CD4-positive, CD25-positive, alpha-beta regulatory T cell (primary cell): ENCODE results near the gene MEI1. TPM values are rescaled to one million over a fixed set of nuclear protein-coding genes. Genes with fewer than 3 reads are reported as not detected.
A peak's percentile ranks its signal among the peaks of the same experiment; 100 is the strongest.

Source experiments
- ATAC-seq, 2 donors: fragments of 150-1000 bp; cut with Tn5 transposase; one replicate each; pipeline ENCODE4 v1.10.0; 2021; ENCODE audit warnings: low read depth in 2 of 2, moderate number of reproducible peaks in 2 of 2, moderate library complexity in 1 of 2
- DNase-seq, 3 donors: peaks; one replicate each; pipeline versions ENCODE4 v3.0.0 to v3.0.0-alpha.2; 2012 to 2022; ENCODE audit warnings: mixed read lengths in 1 of 3
- H3K27ac ChIP-seq: one replicate; pipeline ENCODE4 v1.7.0; 2013; ENCODE audit warnings: mild to moderate bottlenecking, low read length; ENCODE audit not compliant: insufficient read depth, poor library complexity, severe bottlenecking
- H3K27me3 ChIP-seq: one replicate; pipeline ENCODE4 v1.7.0; 2013; ENCODE audit warnings: low read length; ENCODE audit not compliant: control insufficient read depth, insufficient read depth
- H3K36me3 ChIP-seq: one replicate; pipeline ENCODE4 v1.7.0; 2013; ENCODE audit warnings: mild to moderate bottlenecking, low read length, moderate library complexity; ENCODE audit not compliant: control insufficient read depth, insufficient read depth
- H3K4me1 ChIP-seq: 2 replicates; pipeline ENCODE4 v1.7.0; 2013; ENCODE audit warnings: mild to moderate bottlenecking, low read length; ENCODE audit not compliant: insufficient read depth, control insufficient read depth, poor library complexity, severe bottlenecking
- H3K4me3 ChIP-seq: one replicate; pipeline ENCODE4 v1.7.0; 2013; ENCODE audit warnings: low read depth, mild to moderate bottlenecking, low read length, moderate library complexity
- H3K9me3 ChIP-seq, 2 experiments: 1 replicate in 1 of 2; 2 replicates in 1 of 2; pipeline ENCODE4 v1.7.0; 2013; ENCODE audit warnings: low read length in 2 of 2, mild to moderate bottlenecking in 1 of 2, moderate library complexity in 1 of 2; ENCODE audit not compliant: control insufficient read depth in 2 of 2
- H3K27ac Mint-ChIP-seq, 3 donors: one replicate each; pipeline ENCODE4 v1.8.0; 2020 to 2022; ENCODE audit warnings: mild to moderate bottlenecking in 3 of 3, mixed read lengths in 3 of 3, moderate library complexity in 2 of 3
- H3K27me3 Mint-ChIP-seq: one replicate; pipeline ENCODE4 v1.8.0; 2022; ENCODE audit warnings: mild to moderate bottlenecking, mixed read lengths
- H3K36me3 Mint-ChIP-seq: one replicate; pipeline ENCODE4 v1.8.0; 2020; ENCODE audit warnings: mixed read lengths
- H3K4me1 Mint-ChIP-seq, 4 donors: one replicate each; pipeline ENCODE4 v1.8.0; 2020 to 2022; ENCODE audit warnings: mixed read lengths in 4 of 4, mild to moderate bottlenecking in 1 of 4
- H3K4me3 Mint-ChIP-seq, 4 donors: one replicate each; pipeline ENCODE4 v1.8.0; 2020 to 2022; ENCODE audit warnings: mild to moderate bottlenecking in 4 of 4, mixed read lengths in 4 of 4, moderate library complexity in 3 of 4
- H3K9me3 Mint-ChIP-seq, 7 donors: one replicate each; pipeline ENCODE4 v1.8.0; 2020 to 2022; ENCODE audit warnings: mixed read lengths in 7 of 7, mild to moderate bottlenecking in 3 of 7, moderate library complexity in 2 of 7
- polyA plus RNA-seq, 4 donors: library from polyadenylated mRNA; unstranded; fragments of 300-500 nt; fragmentation: Illumina TruSeq; gene quantifications; one replicate each; pipeline ENCODE4 v1.2.3, GENCODE V29; 2021
- total RNA-seq: library from RNA; stranded (reverse); gene quantifications from one replicate; pipeline ENCODE4 v1.2.3, GENCODE V29; 2022

Gene MEI1
- total and polyA plus RNA-seq, 5 donors from 2014 or later = 106 to 288 (median 223) TPM

DNA sequence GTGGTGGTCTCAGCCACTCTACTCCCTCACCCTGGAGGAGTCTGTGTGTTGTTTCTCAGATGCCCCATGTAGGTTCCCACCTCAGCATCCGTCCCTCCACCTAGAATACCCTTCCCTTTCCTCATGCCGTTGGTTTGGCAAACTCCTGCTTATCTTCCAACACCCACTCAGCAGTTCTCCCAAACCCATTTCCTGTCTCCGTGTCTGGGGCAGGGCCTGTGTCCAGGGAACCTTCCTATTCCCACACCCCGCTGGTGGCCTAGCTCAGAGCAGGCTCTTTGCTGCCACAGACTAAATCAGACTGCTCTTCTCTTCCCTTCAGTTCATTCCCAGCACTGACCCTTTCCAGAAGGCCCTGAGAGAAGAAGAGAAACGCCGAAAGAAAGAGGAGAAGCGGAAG is 126.1 kb downstream of the MEI1 start:
- Mint-ChIP-seq H3K9me3 (no peaks in the 10 kb centered on the region), H3K27ac (peak overlapping the region in 1 of 3 donors; percentile 88), H3K4me1 (peaks cover 6 to 15% (median 14%) of the 10 kb centered on the region in 4 donors), H3K36me3 (peaks cover 19% of the 10 kb centered on the region), H3K27me3 (no peaks in the 10 kb centered on the region), H3K4me3 (peak overlapping the region in 1 of 4 donors; percentile 2)
- H3K9me3 ChIP-seq = no peaks in the 10 kb centered on the region
- DNase-seq = no peak
- ATAC-seq = no peak
- no peak overlapping the region for H3K27ac ChIP-seq
- H3K27me3 ChIP-seq = no peaks in the 10 kb centered on the region
- H3K4me1 ChIP-seq = peaks cover 3% of the 10 kb centered on the region
- peaks cover 10% of the 10 kb centered on the region for H3K36me3 ChIP-seq
- no peak overlapping the region for H3K4me3 ChIP-seq

DNA sequence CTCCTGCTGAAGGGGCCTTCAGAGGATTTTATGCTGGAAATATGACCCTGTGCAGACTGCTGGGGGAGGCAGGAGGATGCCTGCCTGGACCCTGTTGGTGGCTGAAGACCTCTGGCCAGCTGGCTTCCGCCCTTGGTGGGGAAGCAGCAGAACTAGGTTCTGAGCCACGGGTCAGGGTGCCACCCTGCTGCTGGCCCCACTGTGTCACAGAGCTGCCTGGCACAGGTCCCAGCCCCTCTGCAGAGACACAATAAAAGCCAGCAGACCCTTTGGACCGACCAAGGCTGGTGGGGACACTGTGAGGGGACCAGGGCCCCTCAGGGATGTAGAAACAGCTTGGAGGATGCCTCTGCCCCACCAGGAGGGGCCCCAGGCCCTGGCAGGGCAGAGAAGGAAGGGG is 126.7 kb downstream of the MEI1 start:
- Histone ChIP-seq H3K9me3 (no peaks in the 10 kb centered on the region), H3K36me3 (peaks cover 10% of the 10 kb centered on the region), H3K27ac (no peak overlapping the region), H3K4me1 (peaks cover 3% of the 10 kb centered on the region), H3K27me3 (no peaks in the 10 kb centered on the region), H3K4me3 (no peak overlapping the region)
- Mint-ChIP-seq H3K4me1 (peaks cover 6 to 15% (median 12%) of the 10 kb centered on the region in 4 donors), H3K27me3 (no peaks in the 10 kb centered on the region), H3K4me3 (no peak overlapping the region), H3K36me3 (peaks cover 16% of the 10 kb centered on the region), H3K9me3 (no peaks in the 10 kb centered on the region), H3K27ac (peak overlapping the region in 2 of 3 donors; percentile 25 to 88)
- DNase-seq (no peak), ATAC-seq (no peak)

DNA sequence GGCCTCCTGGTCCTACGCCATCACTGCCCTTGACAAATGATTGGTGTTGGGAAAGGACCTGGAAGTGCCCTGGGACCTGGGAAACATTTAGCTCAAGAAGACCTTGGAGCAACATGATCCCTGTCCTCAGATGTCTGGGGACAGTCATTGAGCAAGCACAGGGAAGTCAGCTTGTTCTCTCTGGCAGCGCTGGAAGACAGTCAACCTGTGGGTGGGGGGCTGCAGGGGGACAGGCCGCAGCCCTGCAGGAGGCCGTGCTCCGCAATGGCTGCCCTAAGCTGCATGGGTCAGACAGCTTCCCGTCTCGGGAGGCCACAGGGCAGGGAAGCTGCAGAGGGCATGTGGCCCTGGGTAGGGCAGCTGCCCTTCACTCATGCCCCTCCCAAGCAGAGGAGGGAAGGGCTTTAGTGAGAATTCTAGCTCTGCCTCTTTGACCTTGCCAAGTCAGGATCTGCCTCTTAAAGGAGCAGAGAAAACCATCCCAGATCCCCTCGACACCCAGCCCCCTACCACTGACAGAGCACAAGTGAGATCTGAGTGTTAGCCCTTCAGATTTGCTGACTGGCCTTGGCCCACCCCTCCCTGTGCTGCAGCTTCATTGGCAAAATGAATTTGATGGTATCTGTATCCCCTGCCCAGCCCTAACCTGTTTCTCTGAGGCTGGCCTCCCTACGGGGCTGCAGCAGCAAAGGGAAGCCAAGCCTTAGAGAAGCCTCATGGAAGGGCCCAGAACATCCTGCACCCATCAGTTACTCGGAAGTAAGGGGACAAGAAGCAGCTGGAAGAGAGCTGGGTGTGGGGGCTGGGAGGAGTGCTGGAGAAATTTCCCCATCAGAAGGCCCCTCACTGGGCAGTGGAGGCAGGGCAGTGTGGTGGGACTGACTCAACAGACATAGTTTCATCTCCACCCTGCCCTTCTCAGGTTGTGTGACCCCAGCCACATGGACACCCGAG is 127.4 kb downstream of the MEI1 start:
- Histone ChIP-seq H3K36me3 (peaks cover 10% of the 10 kb centered on the region), H3K9me3 (no peaks in the 10 kb centered on the region), H3K27ac (no peak overlapping the region), H3K4me1 (peaks cover 3% of the 10 kb centered on the region), H3K4me3 (no peak overlapping the region), H3K27me3 (no peaks in the 10 kb centered on the region)
- Mint-ChIP-seq H3K4me3 (no peak overlapping the region), H3K9me3 (no peaks in the 10 kb centered on the region), H3K27me3 (no peaks in the 10 kb centered on the region), H3K4me1 (peaks cover 6 to 16% (median 13%) of the 10 kb centered on the region in 4 donors), H3K36me3 (peaks cover 16% of the 10 kb centered on the region), H3K27ac (peak overlapping the region; percentile 31 to 85 (median 71))
- no peak for ATAC-seq
- no peak for DNase-seq

DNA sequence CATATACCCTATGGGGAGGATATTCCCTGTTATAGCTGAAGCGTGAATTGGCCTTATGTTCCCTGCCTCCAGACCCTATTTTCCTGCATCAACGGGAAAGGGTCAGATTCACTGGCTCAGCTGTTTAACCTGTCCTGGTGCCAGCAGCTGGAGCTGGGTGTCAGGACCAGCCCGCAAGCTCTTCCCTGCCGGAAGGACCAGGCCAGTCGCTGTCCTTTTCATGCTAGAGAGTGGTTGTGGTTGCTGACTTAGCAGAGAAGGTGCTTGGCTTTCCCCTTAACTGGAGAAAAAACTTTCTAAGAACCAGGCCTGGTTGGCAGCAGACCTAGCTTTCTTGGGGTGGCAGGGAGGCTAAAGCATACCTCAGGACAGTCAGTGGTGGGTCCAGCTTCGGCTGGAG is 128.4 kb downstream of the MEI1 start:
- Mint-ChIP-seq H3K9me3 (no peaks in the 10 kb centered on the region), H3K36me3 (peaks cover 15% of the 10 kb centered on the region), H3K4me1 (peaks cover 3 to 21% (median 10%) of the 10 kb centered on the region in 4 donors), H3K27me3 (no peaks in the 10 kb centered on the region), H3K4me3 (no peak overlapping the region), H3K27ac (peak overlapping the region in 1 of 3 donors; percentile 85)
- Histone ChIP-seq H3K27me3 (no peaks in the 10 kb centered on the region), H3K27ac (no peak overlapping the region), H3K4me1 (peaks cover 8% of the 10 kb centered on the region), H3K4me3 (no peak overlapping the region), H3K36me3 (peaks cover 8% of the 10 kb centered on the region), H3K9me3 (no peaks in the 10 kb centered on the region)
- no peak for ATAC-seq
- no peak for DNase-seq

DNA sequence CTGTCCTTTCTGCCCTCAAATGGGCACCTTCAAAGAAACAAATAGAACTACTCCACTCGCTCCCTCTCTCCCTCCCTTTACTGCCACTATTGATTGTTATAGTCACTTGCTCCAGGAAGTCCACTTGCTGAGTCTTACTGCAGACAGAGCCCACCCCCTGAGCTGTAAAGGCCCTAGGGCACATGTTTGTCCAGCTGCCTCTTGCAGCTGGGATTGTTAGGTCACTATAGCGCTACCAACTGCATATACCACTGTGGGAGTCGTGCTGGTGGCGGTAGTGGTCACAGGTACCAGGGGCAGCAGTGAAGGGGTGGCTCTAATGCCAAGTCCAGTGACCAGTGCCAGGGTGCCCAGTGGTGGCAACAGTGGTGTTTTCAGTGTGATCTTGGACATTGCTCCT is 129.2 kb downstream of the MEI1 start:
- no peak overlapping the region for H3K27ac ChIP-seq
- H3K9me3 Mint-ChIP-seq = no peaks in the 10 kb centered on the region
- no peak for DNase-seq
- H3K4me3 ChIP-seq = no peak overlapping the region
- peaks cover 0 to 19% (median 5%) of the 10 kb centered on the region in 4 donors for H3K4me1 Mint-ChIP-seq
- H3K27ac Mint-ChIP-seq = peak overlapping the region; percentile 4 to 39 (median 37)
- peaks cover 7% of the 10 kb centered on the region for H3K36me3 ChIP-seq
- peaks cover 6% of the 10 kb centered on the region for H3K4me1 ChIP-seq
- no peaks in the 10 kb centered on the region for H3K27me3 ChIP-seq
- H3K9me3 ChIP-seq = no peaks in the 10 kb centered on the region
- no peak for ATAC-seq
- no peaks in the 10 kb centered on the region for H3K27me3 Mint-ChIP-seq
- peaks cover 12% of the 10 kb centered on the region for H3K36me3 Mint-ChIP-seq
- H3K4me3 Mint-ChIP-seq = peak overlapping the region in 1 of 4 donors; percentile 11

DNA sequence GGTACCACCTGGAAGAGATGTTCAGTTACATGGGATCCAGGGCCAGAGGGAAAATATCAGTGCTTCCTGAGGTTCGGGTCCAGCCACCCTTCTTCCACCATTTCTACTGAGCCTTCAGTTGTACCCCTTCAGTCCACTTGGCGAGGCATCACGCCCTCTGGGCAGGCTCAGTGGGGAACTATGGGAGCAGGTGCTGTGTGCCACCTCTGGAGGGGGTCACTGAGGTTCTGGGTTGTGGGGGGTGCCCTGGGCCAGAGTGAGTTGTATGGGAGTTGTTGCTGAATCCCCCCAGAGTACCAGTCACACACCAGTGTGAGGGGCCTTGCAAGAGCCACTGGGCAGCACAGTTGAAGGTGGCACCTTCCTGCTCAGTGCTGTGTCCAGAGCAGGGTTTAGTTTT is 130.9 kb downstream of the MEI1 start:
- H3K27me3 ChIP-seq = no peaks in the 10 kb centered on the region
- peak overlapping the region; percentile 41 for H3K27ac ChIP-seq
- peaks cover 17% of the 10 kb centered on the region for H3K4me1 ChIP-seq
- Mint-ChIP-seq H3K9me3 (no peaks in the 10 kb centered on the region), H3K27ac (peak overlapping the region; percentile 26 to 80 (median 34)), H3K4me1 (peaks cover 9 to 29% (median 18%) of the 10 kb centered on the region in 4 donors), H3K4me3 (peak overlapping the region; percentile 28 to 90 (median 40)), H3K27me3 (no peaks in the 10 kb centered on the region), H3K36me3 (peaks cover 4% of the 10 kb centered on the region)
- DNase-seq (no peak), ATAC-seq (no peak)
- no peaks in the 10 kb centered on the region for H3K9me3 ChIP-seq
- H3K36me3 ChIP-seq = peaks cover 3% of the 10 kb centered on the region
- H3K4me3 ChIP-seq = no peak overlapping the region

DNA sequence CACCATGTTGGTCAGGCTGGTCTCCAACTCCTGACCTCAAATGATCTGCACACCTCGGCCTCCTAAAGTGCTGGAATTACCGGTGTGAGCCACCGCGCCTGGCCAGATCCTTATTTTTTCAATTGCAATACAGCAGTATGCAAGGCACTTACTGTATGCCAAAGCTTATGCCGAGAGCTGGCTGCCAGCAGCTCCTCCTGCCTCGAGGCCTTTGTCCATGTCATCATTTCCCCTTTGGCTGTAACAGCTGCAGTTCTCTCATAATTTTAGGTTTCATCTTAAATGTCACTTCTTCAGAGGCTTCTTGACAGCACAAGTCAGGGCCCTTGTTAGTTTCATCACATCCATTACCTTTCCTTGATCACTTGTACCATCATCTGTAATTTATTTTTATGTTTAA is 132.1 kb downstream of the MEI1 start:
- peaks cover 17% of the 10 kb centered on the region for H3K4me1 ChIP-seq
- H3K36me3 ChIP-seq = peaks cover 5% of the 10 kb centered on the region
- peaks cover 13 to 40% (median 22%) of the 10 kb centered on the region in 4 donors for H3K4me1 Mint-ChIP-seq
- no peaks in the 10 kb centered on the region for H3K9me3 ChIP-seq
- peak overlapping the region in 2 of 3 donors; percentile 99 for H3K27ac Mint-ChIP-seq
- H3K9me3 Mint-ChIP-seq = no peaks in the 10 kb centered on the region
- no peaks in the 10 kb centered on the region for H3K27me3 Mint-ChIP-seq
- H3K4me3 Mint-ChIP-seq = peak overlapping the region; percentile 7 to 96 (median 92)
- peak overlapping the region; percentile 77 for H3K4me3 ChIP-seq
- DNase-seq (peak in 1 of 3 donors; percentile 21), ATAC-seq (no peak)
- no peaks in the 10 kb centered on the region for H3K27me3 ChIP-seq
- peak overlapping the region; percentile 93 for H3K27ac ChIP-seq
- H3K36me3 Mint-ChIP-seq = peaks cover under 1% of the 10 kb centered on the region
